Lung (tissue), 12 donors: ENCODE results near the gene DHX58. TPM values are rescaled to one million over a fixed set of nuclear protein-coding genes. Genes with fewer than 3 reads are reported as not detected.

Source experiments
- ATAC-seq: fragments of 200-7000 bp; cut with Tn5 transposase; one replicate; pipeline ENCODE4 v1.9.1; 2020; ENCODE audit warnings: moderate number of reproducible peaks; ENCODE audit not compliant: insufficient read depth, low FRiP score
- DNase-seq, 3 donors: peaks; one replicate each; pipeline ENCODE4 v3.0.0-alpha.2; 2013 to 2017
- H3K27ac ChIP-seq, 2 donors: one replicate each; pipeline ENCODE4 v1.5.1; 2013; ENCODE audit warnings: mild to moderate bottlenecking in 2 of 2, moderate library complexity in 2 of 2, control low read depth in 1 of 2, inconsistent platforms in 1 of 2, low read depth in 1 of 2, low read length in 1 of 2
- H3K27me3 ChIP-seq, 3 donors: one replicate each; pipeline ENCODE4 v1.5.1; 2013; ENCODE audit warnings: low read length in 2 of 3; ENCODE audit not compliant: control insufficient read depth in 3 of 3, insufficient read depth in 3 of 3
- H3K36me3 ChIP-seq, 4 donors: one replicate each; pipeline ENCODE4 v1.5.1; 2013; ENCODE audit warnings: low read length in 4 of 4, mild to moderate bottlenecking in 1 of 4, moderate library complexity in 1 of 4; ENCODE audit not compliant: control insufficient read depth in 4 of 4, insufficient read depth in 4 of 4
- H3K4me1 ChIP-seq, 5 donors: one replicate each; pipeline ENCODE4 v1.5.1; 2013; ENCODE audit warnings: low read length in 5 of 5, mild to moderate bottlenecking in 2 of 5, moderate library complexity in 1 of 5; ENCODE audit not compliant: control insufficient read depth in 5 of 5, insufficient read depth in 5 of 5
- H3K4me3 ChIP-seq: one replicate; pipeline ENCODE4 v1.5.1; 2013; ENCODE audit warnings: mild to moderate bottlenecking, control low read depth, moderate library complexity
- H3K9ac ChIP-seq, 2 donors: one replicate each; pipeline ENCODE4 v1.5.1; 2013; ENCODE audit warnings: low read length in 2 of 2, control low read depth in 1 of 2; ENCODE audit not compliant: insufficient read depth in 1 of 2
- H3K9me3 ChIP-seq, 4 donors: one replicate each; pipeline ENCODE4 v1.5.1; 2013; ENCODE audit warnings: low read length in 3 of 4, mild to moderate bottlenecking in 1 of 4, moderate library complexity in 1 of 4; ENCODE audit not compliant: control insufficient read depth in 4 of 4, insufficient read depth in 3 of 4
- WGBS, 2 donors: extraction: QIAGEN DNeasy Blood & Tissue Kit; methylation state at CpG; one replicate each; pipeline ENCODE4 v1.1.7; 2013; 5-methylcytosine and 5-hydroxymethylcytosine counted together
- polyA plus RNA-seq, 2 donors: library from polyadenylated mRNA; stranded (reverse); fragments of 200-250 nt; gene quantifications; one replicate each; pipeline ENCODE4 v1.2.1, GENCODE V29; 2013
- total RNA-seq, 2 donors: library from RNA; depleted of rRNA in 1 of 2; stranded (reverse); fragments of >200 nt in 1 of 2; gene quantifications; one replicate each; pipeline ENCODE4 v1.2.1, GENCODE V29; 2014 to 2021
- TF ChIP-seq, protein P1 (sequence below): IDR thresholded peaks from 2 replicates; pipeline ENCODE4 v1.5.1; 2012; ENCODE audit warnings: mild to moderate bottlenecking; ENCODE audit errors: control extremely low read depth, extremely low read depth
- donor health status: control.
- donor health status: control.
- donor health status: Bipolar disorder and iron deficiency.
- donor health status: healthy.
- donor health status: DM: yes; HTN: yes; CAD: no.

The DHX58 gene
- total and polyA plus RNA-seq, 4 donors: 14.7 to 35.1 (median 25.8) TPM

GRCh38 chr17:42097691-42098631, 14.6 kb downstream of the DHX58 start, which contains the start of gene ZNF385C:
Gene ZNF385C (minus strand): TSS chr17:42098473. CDS start chr17:42063056, 35,417 bp downstream.
- ATAC-seq (no peak), DNase-seq (no peak)
- Histone ChIP-seq H3K27me3 (peaks cover 0 to 18% (median 14%) of the 10 kb centered on the region in 3 donors), H3K36me3 (no peaks in the 10 kb centered on the region), H3K4me3 (no peak within 1 kb of the TSS), H3K27ac (no peak within 1 kb of the TSS), H3K9me3 (no peaks in the 10 kb centered on the region), H3K4me1 (no peaks in the 10 kb centered on the region), H3K9ac (no peak within 1 kb of the TSS)
- TF ChIP-seq, protein P1, sequence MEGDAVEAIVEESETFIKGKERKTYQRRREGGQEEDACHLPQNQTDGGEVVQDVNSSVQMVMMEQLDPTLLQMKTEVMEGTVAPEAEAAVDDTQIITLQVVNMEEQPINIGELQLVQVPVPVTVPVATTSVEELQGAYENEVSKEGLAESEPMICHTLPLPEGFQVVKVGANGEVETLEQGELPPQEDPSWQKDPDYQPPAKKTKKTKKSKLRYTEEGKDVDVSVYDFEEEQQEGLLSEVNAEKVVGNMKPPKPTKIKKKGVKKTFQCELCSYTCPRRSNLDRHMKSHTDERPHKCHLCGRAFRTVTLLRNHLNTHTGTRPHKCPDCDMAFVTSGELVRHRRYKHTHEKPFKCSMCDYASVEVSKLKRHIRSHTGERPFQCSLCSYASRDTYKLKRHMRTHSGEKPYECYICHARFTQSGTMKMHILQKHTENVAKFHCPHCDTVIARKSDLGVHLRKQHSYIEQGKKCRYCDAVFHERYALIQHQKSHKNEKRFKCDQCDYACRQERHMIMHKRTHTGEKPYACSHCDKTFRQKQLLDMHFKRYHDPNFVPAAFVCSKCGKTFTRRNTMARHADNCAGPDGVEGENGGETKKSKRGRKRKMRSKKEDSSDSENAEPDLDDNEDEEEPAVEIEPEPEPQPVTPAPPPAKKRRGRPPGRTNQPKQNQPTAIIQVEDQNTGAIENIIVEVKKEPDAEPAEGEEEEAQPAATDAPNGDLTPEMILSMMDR: no peak
- 11 to 13% methylated on average over 50 to 52 of the region's 52 CpGs for whole genome bisulfite sequencing, 2 donors

- no peaks in the 10 kb centered on the region for H3K4me1 ChIP-seq
- H3K27ac ChIP-seq: no peak overlapping the region
- TF ChIP-seq, protein P1: no peak
- H3K36me3 ChIP-seq: no peaks in the 10 kb centered on the region
- WGBS, 2 donors: 65 to 80% methylated on average over 6 to 8 of the region's 8 CpGs
- H3K9me3 ChIP-seq: no peaks in the 10 kb centered on the region
- no peak overlapping the region for H3K4me3 ChIP-seq
- DNase-seq (no peak), ATAC-seq (no peak)
- peaks cover 0 to 18% (median 14%) of the 10 kb centered on the region in 3 donors for H3K27me3 ChIP-seq
- H3K9ac ChIP-seq: no peak overlapping the region
These were observed 16.0 kb downstream of the DHX58 start for GRCh38 chr17:42096360-42097111.

DNA sequence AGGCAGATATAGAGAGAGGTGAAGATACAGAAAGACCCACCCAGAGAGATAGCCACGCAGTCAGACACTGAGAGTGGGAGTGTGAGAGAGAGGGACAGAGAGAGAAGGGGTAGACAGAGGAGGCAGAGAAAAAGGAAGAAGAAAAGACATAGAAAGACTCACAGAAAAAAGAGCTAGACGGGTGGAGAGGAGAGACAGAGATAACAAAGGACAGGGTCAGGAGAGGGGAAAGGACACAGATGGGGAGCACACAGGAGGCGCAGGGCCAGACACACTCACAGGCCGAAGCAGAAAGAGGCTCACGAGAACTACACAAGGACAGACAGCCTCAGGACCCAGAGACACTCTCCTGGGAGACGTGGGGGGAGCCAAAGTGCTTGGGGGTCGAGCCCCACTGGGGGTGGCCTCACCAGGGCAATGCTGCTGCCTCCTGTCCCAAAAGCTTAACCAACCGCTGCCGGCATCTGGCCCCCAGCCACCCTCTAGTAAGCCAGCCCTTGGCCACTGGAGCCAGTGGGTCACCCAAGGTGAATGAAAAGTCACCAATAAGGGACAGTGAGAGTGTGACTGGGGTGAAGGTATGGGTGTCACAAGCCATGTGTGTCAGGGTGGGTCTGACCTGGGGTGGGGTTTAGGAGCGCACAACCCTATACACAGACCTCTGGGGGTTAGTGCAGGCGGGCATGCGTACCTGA, 18.0 kb downstream of the DHX58 start:
- H3K4me3 ChIP-seq: no peak overlapping the region
- TF ChIP-seq, protein P1: no peak
- no peaks in the 10 kb centered on the region for H3K9me3 ChIP-seq
- ATAC-seq: no peak
- 90 to 94% methylated on average over 12 of the region's 12 CpGs for WGBS, 2 donors
- H3K27me3 ChIP-seq: peaks cover 0 to 18% (median 14%) of the 10 kb centered on the region in 3 donors
- peaks cover 0 to 1% (median 0%) of the 10 kb centered on the region in 5 donors for H3K4me1 ChIP-seq
- no peaks in the 10 kb centered on the region for H3K36me3 ChIP-seq
- no peak overlapping the region for H3K9ac ChIP-seq
- no peak for DNase-seq
- no peak overlapping the region for H3K27ac ChIP-seq
